ENCODE measurements around the gene ZMYND10. TPM values are rescaled to one million over a fixed set of nuclear protein-coding genes. Genes with fewer than 3 reads are reported as not detected.

Gene ZMYND10
- total RNA-seq, 2 experiments from 2014 or later: 1.7 to 2.8 TPM

DNA sequence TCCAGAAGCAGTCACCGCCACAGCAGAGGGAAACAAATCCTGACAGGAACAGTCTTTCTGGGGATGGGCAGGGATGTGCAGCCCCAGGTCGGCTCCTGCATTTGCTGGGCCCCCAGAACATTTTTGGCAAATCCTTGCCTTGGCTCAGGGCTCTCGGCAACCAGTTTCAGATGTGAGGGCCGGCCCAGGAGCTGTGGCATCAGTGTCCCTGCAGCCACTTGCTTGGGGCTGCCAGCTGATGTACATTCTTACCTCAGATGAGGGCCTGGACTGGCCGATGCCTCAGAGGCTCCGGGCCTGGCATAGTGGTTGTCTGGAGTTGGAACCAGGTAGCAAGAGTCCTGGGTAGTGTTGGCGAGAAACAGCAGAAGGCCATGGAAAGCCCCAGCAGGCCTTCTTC, 9.3 kb upstream of the ZMYND10 start:
- TF ChIP-seq, protein P1, sequence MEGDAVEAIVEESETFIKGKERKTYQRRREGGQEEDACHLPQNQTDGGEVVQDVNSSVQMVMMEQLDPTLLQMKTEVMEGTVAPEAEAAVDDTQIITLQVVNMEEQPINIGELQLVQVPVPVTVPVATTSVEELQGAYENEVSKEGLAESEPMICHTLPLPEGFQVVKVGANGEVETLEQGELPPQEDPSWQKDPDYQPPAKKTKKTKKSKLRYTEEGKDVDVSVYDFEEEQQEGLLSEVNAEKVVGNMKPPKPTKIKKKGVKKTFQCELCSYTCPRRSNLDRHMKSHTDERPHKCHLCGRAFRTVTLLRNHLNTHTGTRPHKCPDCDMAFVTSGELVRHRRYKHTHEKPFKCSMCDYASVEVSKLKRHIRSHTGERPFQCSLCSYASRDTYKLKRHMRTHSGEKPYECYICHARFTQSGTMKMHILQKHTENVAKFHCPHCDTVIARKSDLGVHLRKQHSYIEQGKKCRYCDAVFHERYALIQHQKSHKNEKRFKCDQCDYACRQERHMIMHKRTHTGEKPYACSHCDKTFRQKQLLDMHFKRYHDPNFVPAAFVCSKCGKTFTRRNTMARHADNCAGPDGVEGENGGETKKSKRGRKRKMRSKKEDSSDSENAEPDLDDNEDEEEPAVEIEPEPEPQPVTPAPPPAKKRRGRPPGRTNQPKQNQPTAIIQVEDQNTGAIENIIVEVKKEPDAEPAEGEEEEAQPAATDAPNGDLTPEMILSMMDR (conservative IDR thresholded peaks at IDR 0.05; ENCODE audit: low read length): no peak
- TF ChIP-seq EZH2phosphoT487 (IDR thresholded peaks at IDR 0.05; ENCODE audit: borderline replicate concordance, low read depth, low read length): no peak
- intact Hi-C loops (cut with micrococcal nuclease; ENCODE audit: unreplicated experiment): loop anchor here (5.0 kb wide), 1 partner anchor 212 kb away; the partner anchor contains the start of genes C3orf18 and HEMK1
- Histone ChIP-seq H3K4me2 (ENCODE audit: low read length) (no peak overlapping the region), H4K20me1 (ENCODE audit: insufficient read depth, low read length) (0 out of 2 replicates have a peak, but pooled peaks cover 4% of the 10 kb centered on the region), H3K27ac (ENCODE audit: low read depth, low read length, poor library complexity, severe bottlenecking) (no peak overlapping the region), H2AFZ (ENCODE audit: low read length) (no peak overlapping the region), H3K9me3 (ENCODE audit: low read length) (no peaks in the 10 kb centered on the region), H3K36me3 (ENCODE audit: insufficient read depth, low read length) (peaks cover 42% of the 10 kb centered on the region), H3K79me2 (ENCODE audit: insufficient read depth, low read depth, low read length) (peaks cover 26% of the 10 kb centered on the region; the same call in 1 of the 2 replicates), H3K9me2 (ENCODE audit: insufficient read depth, low read length) (no peaks in the 10 kb centered on the region), H3K4me1 (ENCODE audit: insufficient read depth, low read length, poor library complexity, severe bottlenecking) (peaks cover 52% of the 10 kb centered on the region), H3K4me3 (ENCODE audit: low read depth, low read length, poor library complexity, severe bottlenecking) (no peak overlapping the region)
- CTCF ChIA-PET (ENCODE audit: unreplicated experiment): interaction anchor here (0.6 kb wide), 1 partner anchor 1657 kb away, joined by 3 read pairs; no protein-coding TSS in a partner anchor
- no TSS peak for BruUV-seq (replicated peaks)
- no peak for DNase-seq (ENCODE audit: low spot score)
- POLR2A ChIA-PET: interaction anchor here (0.5 kb wide), 1 partner anchor 1082 kb away, joined by 5 read pairs; no protein-coding TSS in a partner anchor

DNA sequence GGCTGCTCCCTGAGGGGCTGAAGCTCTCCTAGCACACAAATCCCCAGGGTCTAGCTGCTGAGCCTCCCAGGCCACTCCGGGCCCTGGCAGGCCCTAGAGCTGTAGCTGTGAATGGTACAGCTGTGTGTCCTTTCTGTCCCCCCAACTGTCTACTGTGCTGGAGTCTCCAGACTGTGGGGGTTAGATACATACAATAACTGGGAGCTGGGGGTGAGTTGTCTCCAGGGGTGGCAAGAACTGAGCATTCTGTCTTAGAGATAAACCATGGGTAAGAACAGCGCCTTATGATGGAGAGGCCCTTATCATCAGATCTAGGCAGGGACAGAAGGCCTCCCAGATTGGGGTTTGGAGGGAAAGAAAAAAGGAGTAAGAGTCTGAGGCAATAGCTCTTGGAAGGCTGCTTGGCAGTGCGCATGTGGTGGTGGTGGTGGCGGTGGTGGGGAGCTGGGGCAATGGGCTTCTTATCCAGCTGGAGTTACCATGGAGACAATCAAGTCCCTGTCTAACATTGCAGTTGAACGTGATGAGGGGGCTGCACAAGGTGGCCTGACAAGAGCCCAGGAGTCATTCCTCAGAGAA, 8.7 kb upstream of the ZMYND10 start:
- no peak for DNase-seq (ENCODE audit: low spot score)
- Histone ChIP-seq H3K79me2 (ENCODE audit: insufficient read depth, low read depth, low read length) (peaks cover 31% of the 10 kb centered on the region; the same call in 1 of the 2 replicates), H3K4me2 (ENCODE audit: low read length) (no peak overlapping the region), H3K4me1 (ENCODE audit: insufficient read depth, low read length, poor library complexity, severe bottlenecking) (peaks cover 54% of the 10 kb centered on the region), H2AFZ (ENCODE audit: low read length) (no peak overlapping the region), H3K27ac (ENCODE audit: low read depth, low read length, poor library complexity, severe bottlenecking) (no peak overlapping the region), H3K9me3 (ENCODE audit: low read length) (no peaks in the 10 kb centered on the region), H3K4me3 (ENCODE audit: low read depth, low read length, poor library complexity, severe bottlenecking) (no peak overlapping the region), H3K36me3 (ENCODE audit: insufficient read depth, low read length) (peaks cover 42% of the 10 kb centered on the region), H3K9me2 (ENCODE audit: insufficient read depth, low read length) (no peaks in the 10 kb centered on the region), H4K20me1 (ENCODE audit: insufficient read depth, low read length) (0 out of 2 replicates have a peak, but pooled peaks cover 4% of the 10 kb centered on the region)
- BruUV-seq (replicated peaks): no TSS peak
- ChIA-PET POLR2A (interaction anchor here (0.5 to 1.5 kb wide), 2 partner anchors 17 to 1083 kb away, joined by 4 to 5 read pairs; no protein-coding TSS in a partner anchor), CTCF (ENCODE audit: unreplicated experiment) (interaction anchor here (0.6 to 0.8 kb wide), 2 partner anchors 39 to 1658 kb away, joined by 3 read pairs; no protein-coding TSS in a partner anchor)
- intact Hi-C loops (cut with micrococcal nuclease; ENCODE audit: unreplicated experiment): loop anchor here (5.0 kb wide), 1 partner anchor 213 kb away; the partner anchor contains the start of genes C3orf18 and HEMK1
- TF ChIP-seq, protein P1 (conservative IDR thresholded peaks at IDR 0.05; ENCODE audit: low read length): no peak
- TF ChIP-seq EZH2phosphoT487 (IDR thresholded peaks at IDR 0.05; ENCODE audit: borderline replicate concordance, low read depth, low read length): no peak

All from OCI-LY7 (cell line).